ENCODE measurements around the gene ITGBL1.

DNA sequence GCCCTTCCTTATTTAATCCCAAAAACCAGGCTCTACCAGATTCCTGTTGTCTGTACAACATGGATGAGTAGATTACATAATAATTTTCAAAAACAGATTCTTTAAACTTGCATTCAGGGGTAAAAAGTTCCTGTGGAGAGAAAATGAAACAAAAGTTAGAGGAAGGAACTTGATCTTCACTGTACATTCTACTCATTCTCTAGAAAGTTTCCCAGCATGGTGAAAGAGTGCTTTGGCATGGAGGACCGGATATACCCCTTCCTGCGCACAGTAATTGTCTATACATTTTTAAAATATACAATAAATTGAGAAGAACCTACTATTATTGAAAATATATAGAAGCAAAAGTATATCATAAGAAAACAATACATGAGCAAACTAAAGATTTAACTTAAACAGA, 274.2 kb downstream of the ITGBL1 start:
- TF ChIP-seq, protein P1, sequence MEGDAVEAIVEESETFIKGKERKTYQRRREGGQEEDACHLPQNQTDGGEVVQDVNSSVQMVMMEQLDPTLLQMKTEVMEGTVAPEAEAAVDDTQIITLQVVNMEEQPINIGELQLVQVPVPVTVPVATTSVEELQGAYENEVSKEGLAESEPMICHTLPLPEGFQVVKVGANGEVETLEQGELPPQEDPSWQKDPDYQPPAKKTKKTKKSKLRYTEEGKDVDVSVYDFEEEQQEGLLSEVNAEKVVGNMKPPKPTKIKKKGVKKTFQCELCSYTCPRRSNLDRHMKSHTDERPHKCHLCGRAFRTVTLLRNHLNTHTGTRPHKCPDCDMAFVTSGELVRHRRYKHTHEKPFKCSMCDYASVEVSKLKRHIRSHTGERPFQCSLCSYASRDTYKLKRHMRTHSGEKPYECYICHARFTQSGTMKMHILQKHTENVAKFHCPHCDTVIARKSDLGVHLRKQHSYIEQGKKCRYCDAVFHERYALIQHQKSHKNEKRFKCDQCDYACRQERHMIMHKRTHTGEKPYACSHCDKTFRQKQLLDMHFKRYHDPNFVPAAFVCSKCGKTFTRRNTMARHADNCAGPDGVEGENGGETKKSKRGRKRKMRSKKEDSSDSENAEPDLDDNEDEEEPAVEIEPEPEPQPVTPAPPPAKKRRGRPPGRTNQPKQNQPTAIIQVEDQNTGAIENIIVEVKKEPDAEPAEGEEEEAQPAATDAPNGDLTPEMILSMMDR (conservative IDR thresholded peaks at IDR 0.05; ENCODE audit: low read depth in 2 of 2), result no peak
- no peak for TF ChIP-seq REST (IDR thresholded peaks at IDR 0.05; ENCODE audit: unreplicated experiment)
- no peak for TF ChIP-seq EZH2phosphoT487 (IDR thresholded peaks at IDR 0.05; ENCODE audit: unreplicated experiment)

Data from GM23338 (cell line).